ENCODE data around the gene PGAM2. TPM values are rescaled to one million over a fixed set of nuclear protein-coding genes. Genes with fewer than 3 reads are reported as not detected.

The PGAM2 gene
- total RNA-seq, 1 experiment from 2014 or later: 8.7 TPM

DNA sequence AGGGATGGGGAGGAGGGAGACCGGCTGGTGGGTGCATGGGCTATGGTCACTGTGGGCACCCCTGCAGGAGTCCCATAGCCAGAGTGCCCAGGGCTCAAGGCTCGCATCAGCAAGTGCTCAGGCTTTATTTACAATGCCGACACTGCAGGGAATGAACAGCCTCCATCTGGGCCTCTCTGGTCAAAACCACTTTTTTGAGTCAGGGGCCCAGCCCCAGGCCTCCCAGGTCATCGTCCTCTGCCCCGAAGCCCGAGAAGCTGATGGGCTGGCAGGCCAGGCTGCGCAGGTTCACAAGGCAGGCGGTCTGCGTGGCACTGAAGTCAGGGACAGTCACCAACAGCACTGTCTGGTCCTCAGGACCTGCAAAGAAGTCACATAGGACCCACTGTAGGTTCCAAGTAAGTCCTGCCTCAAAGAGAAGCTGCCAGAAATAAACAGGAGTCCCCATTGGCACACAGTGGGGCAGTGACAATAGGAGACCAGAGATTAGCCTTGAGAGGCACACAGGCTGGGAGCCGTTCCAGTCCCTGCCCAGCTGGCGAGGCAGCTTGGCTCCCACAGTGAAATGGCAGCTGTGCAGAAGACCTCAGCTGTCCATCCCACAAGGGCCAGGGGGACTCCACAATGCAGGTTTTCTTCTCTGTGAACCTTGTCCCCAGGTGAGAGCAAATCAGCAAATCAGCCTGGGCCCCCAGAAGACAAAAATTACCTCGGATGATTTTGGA lies 49.4 kb upstream of the PGAM2 start:
- Histone ChIP-seq H4K91ac (ENCODE audit: insufficient read length, low read depth, low read length) (no peak overlapping the region), H4K8ac (replicated peaks; ENCODE audit: insufficient read length, low read depth, low read length) (no peak overlapping the region), H2BK12ac (ENCODE audit: insufficient read length, low read depth, low read length) (no peak overlapping the region), H3K23me2 (ENCODE audit: insufficient read length, low read depth, low read length, poor library complexity, severe bottlenecking) (no peaks in the 10 kb centered on the region), H2BK120ac (ENCODE audit: low read depth, low read length, poor library complexity, severe bottlenecking) (no peak overlapping the region), H2BK5ac (ENCODE audit: insufficient read length, low read length) (no peak overlapping the region), H3K4me2 (ENCODE audit: insufficient read depth, insufficient read length, low read length) (no peak overlapping the region), H3K4me1 (ENCODE audit: insufficient read depth, low read length) (no peaks in the 10 kb centered on the region), H3K56ac (ENCODE audit: insufficient read length, low read depth, low read length) (no peak overlapping the region), H3T11ph (ENCODE audit: low read length) (no peak overlapping the region), H3K79me1 (ENCODE audit: insufficient read depth, low read depth, low read length, poor library complexity, severe bottlenecking) (no peaks in the 10 kb centered on the region), H3K9me3 (ENCODE audit: control insufficient read depth, low read depth, low read length) (no peaks in the 10 kb centered on the region), H3K27me3 (ENCODE audit: insufficient read depth, low read length) (no peaks in the 10 kb centered on the region), H3K18ac (ENCODE audit: insufficient read length, low read depth, low read length) (no peak overlapping the region), H2AFZ (ENCODE audit: low read length) (no peak overlapping the region), H2AK5ac (ENCODE audit: insufficient read length, low read length) (no peak overlapping the region), H3K27ac (ENCODE audit: insufficient read length, low read depth, low read length) (no peak overlapping the region), H4K20me1 (ENCODE audit: control insufficient read depth, insufficient read depth, insufficient read length) (no peaks in the 10 kb centered on the region), H3K14ac (ENCODE audit: insufficient read depth, low read length) (no peak overlapping the region), H3K4ac (ENCODE audit: low read depth, low read length) (no peak overlapping the region), H3K23ac (ENCODE audit: insufficient read length, low read depth, low read length) (no peak overlapping the region), H2BK15ac (ENCODE audit: low read depth, low read length) (no peak overlapping the region), H4K5ac (ENCODE audit: insufficient read length, low read depth, low read length) (no peak overlapping the region), H3K9ac (ENCODE audit: extremely low read depth, insufficient read length, low read length) (no peak overlapping the region), H2BK20ac (ENCODE audit: low read depth, low read length, poor library complexity, severe bottlenecking) (no peak overlapping the region), H3K79me2 (ENCODE audit: insufficient read depth, low read length) (no peaks in the 10 kb centered on the region)
- H3K4me3 Mint-ChIP-seq: no peak overlapping the region
- no CpG with 5 or more reads among the region's 12 CpGs for WGBS (ENCODE audit: extremely low coverage, insufficient read length, low lambda C conversion rate)
- 0 out of 4 replicates have a peak, but pooled peaks cover 0 to 4% of the 10 kb centered on the region in 2 experiments for H3K4me1 Mint-ChIP-seq
- DNase-seq: no peak
- no peak overlapping the region; a peak in 1 of 7 replicates for H3K27ac Mint-ChIP-seq
- peaks cover 34 to 77% (median 71%) of the 10 kb centered on the region in 3 experiments for H3K36me3 Mint-ChIP-seq (ENCODE audit: insufficient read depth in 1 of 3, low read depth in 3 of 3)
- TF ChIP-seq, protein P1, sequence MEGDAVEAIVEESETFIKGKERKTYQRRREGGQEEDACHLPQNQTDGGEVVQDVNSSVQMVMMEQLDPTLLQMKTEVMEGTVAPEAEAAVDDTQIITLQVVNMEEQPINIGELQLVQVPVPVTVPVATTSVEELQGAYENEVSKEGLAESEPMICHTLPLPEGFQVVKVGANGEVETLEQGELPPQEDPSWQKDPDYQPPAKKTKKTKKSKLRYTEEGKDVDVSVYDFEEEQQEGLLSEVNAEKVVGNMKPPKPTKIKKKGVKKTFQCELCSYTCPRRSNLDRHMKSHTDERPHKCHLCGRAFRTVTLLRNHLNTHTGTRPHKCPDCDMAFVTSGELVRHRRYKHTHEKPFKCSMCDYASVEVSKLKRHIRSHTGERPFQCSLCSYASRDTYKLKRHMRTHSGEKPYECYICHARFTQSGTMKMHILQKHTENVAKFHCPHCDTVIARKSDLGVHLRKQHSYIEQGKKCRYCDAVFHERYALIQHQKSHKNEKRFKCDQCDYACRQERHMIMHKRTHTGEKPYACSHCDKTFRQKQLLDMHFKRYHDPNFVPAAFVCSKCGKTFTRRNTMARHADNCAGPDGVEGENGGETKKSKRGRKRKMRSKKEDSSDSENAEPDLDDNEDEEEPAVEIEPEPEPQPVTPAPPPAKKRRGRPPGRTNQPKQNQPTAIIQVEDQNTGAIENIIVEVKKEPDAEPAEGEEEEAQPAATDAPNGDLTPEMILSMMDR (conservative IDR thresholded peaks at IDR 0.05): no peak
- no peaks in the 10 kb centered on the region for H3K9me3 Mint-ChIP-seq
- H3K27me3 Mint-ChIP-seq (ENCODE audit: low read depth): no peaks in the 10 kb centered on the region; the same call in 1 of the 2 replicates

Data from H9 (cell line).